PC-9 (cell line): ENCODE results near the gene BCL2L15. TPM values are rescaled to one million over a fixed set of nuclear protein-coding genes. Genes with fewer than 3 reads are reported as not detected.

ENCODE experiments used
- BruUV-seq: library from RNA; stranded (reverse); fragments of 400-500 nt; replicated peaks from 2 replicates; lab custom pipeline; 2021; lab: Mats Ljungman, UMichigan
- CTCF ChIA-PET: fragments of 300-600 bp; sonication (Branson Sonifier 250); formaldehyde crosslinking; loops from one replicate; lab custom pipeline; 2022; ENCODE audit warnings: antibody characterized with exemption; lab: Charles Lee
- POLR2A ChIA-PET: fragments of 300-600 bp; sonication (Branson Sonifier 250); formaldehyde crosslinking; loops from one replicate; lab custom pipeline; 2022; ENCODE audit warnings: antibody characterized with exemption; ENCODE audit not compliant: unreplicated experiment; lab: Charles Lee
- DNase-seq, 2 experiments: peaks; one replicate each; pipeline versions ENCODE4 v3.0.0 to v3.0.0-alpha.2; 2015 to 2022; ENCODE audit warnings: mixed read lengths in 1 of 2
- H2AFZ ChIP-seq: fragments of 200-600 bp; sonication (generic); 2 replicates; pipeline ENCODE4 v1.8.1; 2017; ENCODE audit warnings: antibody characterized with exemption
- H3F3A ChIP-seq: fragments of 200-600 bp; sonication (generic); 2 replicates; pipeline ENCODE4 v1.8.1; 2017; ENCODE audit warnings: antibody characterized with exemption, mild to moderate bottlenecking, low read depth; ENCODE audit not compliant: insufficient read depth
- H3K27ac ChIP-seq: fragments of 200-600 bp; sonication (generic); 2 replicates; pipeline ENCODE4 v1.6.1; 2016; ENCODE audit warnings: mixed run types
- H3K27me3 ChIP-seq: fragments of 200-600 bp; sonication (generic); 2 replicates; pipeline ENCODE4 v1.6.1; 2016; ENCODE audit warnings: low read depth, mixed run types; ENCODE audit not compliant: insufficient read depth
- H3K36me3 ChIP-seq: fragments of 200-600 bp; sonication (generic); 2 replicates; pipeline ENCODE4 v1.6.1; 2016; ENCODE audit warnings: low read depth, mixed run types
- H3K4me1 ChIP-seq: fragments of 200-600 bp; sonication (generic); replicated peaks from 2 replicates; pipeline ENCODE4 v1.6.1; 2016; ENCODE audit warnings: mixed run types; ENCODE audit not compliant: insufficient read depth
- H3K4me2 ChIP-seq: fragments of 200-600 bp; sonication (generic); 2 replicates; pipeline ENCODE4 v1.6.1; 2017; ENCODE audit warnings: mixed run types
- H3K4me3 ChIP-seq: fragments of 200-600 bp; sonication (generic); 2 replicates; pipeline ENCODE4 v1.6.1; 2016; ENCODE audit warnings: mixed run types
- H3K79me2 ChIP-seq: fragments of 200-600 bp; sonication (generic); 2 replicates; pipeline ENCODE4 v1.6.1; 2017; ENCODE audit warnings: low read depth, mixed run types
- H3K9me2 ChIP-seq: fragments of 200-600 bp; sonication (generic); 2 replicates; pipeline ENCODE4 v1.8.1; 2017; ENCODE audit warnings: mild to moderate bottlenecking; ENCODE audit not compliant: insufficient read depth
- H3K9me3 ChIP-seq: fragments of 200-600 bp; sonication (generic); 2 replicates; pipeline ENCODE4 v1.8.1; 2016; ENCODE audit warnings: low read depth; ENCODE audit not compliant: insufficient read depth
- H4K20me1 ChIP-seq: fragments of 200-600 bp; sonication (generic); 2 replicates; pipeline ENCODE4 v1.8.1; 2017; ENCODE audit not compliant: insufficient read depth
- EZH2 ChIP-seq: fragments of 200-600 bp; sonication (generic); IDR thresholded peaks from 2 replicates; pipeline ENCODE4 v1.8.0; 2017; ENCODE audit warnings: antibody characterized with exemption, low read depth
- intact Hi-C: fragments of 100-400 bp; cut with micrococcal nuclease; formaldehyde crosslinking; loops from one replicate; pipeline ENCODE4 v1.10.0; 2022; ENCODE audit not compliant: unreplicated experiment
- total RNA-seq: library from RNA; stranded (reverse); gene quantifications from 2 replicates; pipeline ENCODE4 v1.2.3, GENCODE V29; 2021
- TF ChIP-seq, protein P1 (sequence below): fragments of 200-600 bp; sonication (generic); conservative IDR thresholded peaks from 2 replicates; pipeline ENCODE4 v1.6.1; 2017; ENCODE audit warnings: mixed run types, antibody characterized with exemption, mild to moderate bottlenecking, moderate library complexity

The BCL2L15 gene
- total RNA-seq, 1 experiment from 2014 or later, result 0.15 TPM

DNA sequence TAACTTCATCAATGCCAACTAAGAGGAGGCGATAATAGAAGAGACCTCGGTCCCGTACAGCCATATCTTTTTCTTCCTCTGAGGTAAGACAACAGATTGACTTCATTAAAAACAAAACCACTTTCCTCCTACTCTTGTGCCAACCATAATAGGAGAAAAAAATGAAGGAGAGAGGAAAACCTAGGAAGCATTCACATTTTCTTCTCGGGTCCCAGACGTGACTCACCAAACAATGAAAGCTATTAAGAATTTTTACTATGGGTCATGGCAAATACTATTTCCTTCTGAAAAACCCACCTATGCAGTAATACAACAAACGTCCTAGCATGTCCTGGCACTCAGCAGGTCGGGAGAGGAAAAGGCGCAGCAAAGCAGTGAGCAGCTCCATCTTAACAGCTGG lies 8.6 kb upstream of the BCL2L15 start:
- no peak overlapping the region for H3K27ac ChIP-seq
- no peak for DNase-seq
- H2AFZ ChIP-seq, result no peak overlapping the region
- H3K4me2 ChIP-seq, result no peak overlapping the region
- H3K36me3 ChIP-seq, result no peaks in the 10 kb centered on the region; the same call in 1 of the 2 replicates
- no peaks in the 10 kb centered on the region for H3K9me3 ChIP-seq
- no TSS peak for BruUV-seq
- H3K4me3 ChIP-seq, result no peak overlapping the region
- no peaks in the 10 kb centered on the region for H3K9me2 ChIP-seq
- H4K20me1 ChIP-seq, result no peaks in the 10 kb centered on the region
- 0 out of 2 replicates have a peak, but pooled peaks cover 5% of the 10 kb centered on the region for H3F3A ChIP-seq
- TF ChIP-seq, protein P1, sequence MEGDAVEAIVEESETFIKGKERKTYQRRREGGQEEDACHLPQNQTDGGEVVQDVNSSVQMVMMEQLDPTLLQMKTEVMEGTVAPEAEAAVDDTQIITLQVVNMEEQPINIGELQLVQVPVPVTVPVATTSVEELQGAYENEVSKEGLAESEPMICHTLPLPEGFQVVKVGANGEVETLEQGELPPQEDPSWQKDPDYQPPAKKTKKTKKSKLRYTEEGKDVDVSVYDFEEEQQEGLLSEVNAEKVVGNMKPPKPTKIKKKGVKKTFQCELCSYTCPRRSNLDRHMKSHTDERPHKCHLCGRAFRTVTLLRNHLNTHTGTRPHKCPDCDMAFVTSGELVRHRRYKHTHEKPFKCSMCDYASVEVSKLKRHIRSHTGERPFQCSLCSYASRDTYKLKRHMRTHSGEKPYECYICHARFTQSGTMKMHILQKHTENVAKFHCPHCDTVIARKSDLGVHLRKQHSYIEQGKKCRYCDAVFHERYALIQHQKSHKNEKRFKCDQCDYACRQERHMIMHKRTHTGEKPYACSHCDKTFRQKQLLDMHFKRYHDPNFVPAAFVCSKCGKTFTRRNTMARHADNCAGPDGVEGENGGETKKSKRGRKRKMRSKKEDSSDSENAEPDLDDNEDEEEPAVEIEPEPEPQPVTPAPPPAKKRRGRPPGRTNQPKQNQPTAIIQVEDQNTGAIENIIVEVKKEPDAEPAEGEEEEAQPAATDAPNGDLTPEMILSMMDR, result no peak
- no peak for TF ChIP-seq EZH2
- H3K4me1 ChIP-seq, result no peaks in the 10 kb centered on the region
- H3K27me3 ChIP-seq, result no peaks in the 10 kb centered on the region
- ChIA-PET POLR2A (no interaction called here), CTCF (no interaction called here)
- intact Hi-C loops, result no loop called here
- H3K79me2 ChIP-seq, result no peaks in the 10 kb centered on the region

DNA sequence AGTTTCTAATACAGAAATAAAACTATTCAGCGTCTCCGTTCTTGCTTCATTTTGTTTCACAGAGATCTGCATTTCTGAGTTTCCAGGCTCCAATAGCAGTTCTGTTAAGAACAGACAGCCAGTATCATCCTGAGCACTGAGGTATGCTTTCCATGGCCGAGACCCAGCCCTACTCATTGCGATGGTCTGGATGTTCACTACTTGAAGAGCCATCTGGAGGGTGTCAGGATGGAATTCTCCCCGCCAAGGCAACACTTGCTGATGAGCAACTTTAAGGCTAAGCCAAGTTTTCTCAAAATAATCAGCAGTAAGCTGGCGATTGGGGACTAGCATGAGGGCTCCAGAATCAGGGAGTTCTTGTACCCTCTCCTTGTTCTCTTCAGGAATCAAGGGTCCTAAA lies 7.7 kb upstream of the BCL2L15 start:
- DNase-seq, result no peak
- intact Hi-C loops, result no loop called here
- no peaks in the 10 kb centered on the region for H4K20me1 ChIP-seq
- no TSS peak for BruUV-seq
- CTCF ChIA-PET, result no interaction called here
- no peaks in the 10 kb centered on the region for H3K9me2 ChIP-seq
- POLR2A ChIA-PET, result no interaction called here
- 0 out of 2 replicates have a peak, but pooled peaks cover 5% of the 10 kb centered on the region for H3F3A ChIP-seq
- no peak for TF ChIP-seq EZH2
- TF ChIP-seq, protein P1, result no peak
- H2AFZ ChIP-seq, result no peak overlapping the region
- H3K27me3 ChIP-seq, result no peaks in the 10 kb centered on the region
- no peaks in the 10 kb centered on the region for H3K4me1 ChIP-seq
- H3K9me3 ChIP-seq, result no peaks in the 10 kb centered on the region
- no peaks in the 10 kb centered on the region for H3K79me2 ChIP-seq
- H3K27ac ChIP-seq, result no peak overlapping the region
- no peak overlapping the region for H3K4me2 ChIP-seq
- H3K4me3 ChIP-seq, result no peak overlapping the region
- no peaks in the 10 kb centered on the region; the same call in 1 of the 2 replicates for H3K36me3 ChIP-seq

DNA sequence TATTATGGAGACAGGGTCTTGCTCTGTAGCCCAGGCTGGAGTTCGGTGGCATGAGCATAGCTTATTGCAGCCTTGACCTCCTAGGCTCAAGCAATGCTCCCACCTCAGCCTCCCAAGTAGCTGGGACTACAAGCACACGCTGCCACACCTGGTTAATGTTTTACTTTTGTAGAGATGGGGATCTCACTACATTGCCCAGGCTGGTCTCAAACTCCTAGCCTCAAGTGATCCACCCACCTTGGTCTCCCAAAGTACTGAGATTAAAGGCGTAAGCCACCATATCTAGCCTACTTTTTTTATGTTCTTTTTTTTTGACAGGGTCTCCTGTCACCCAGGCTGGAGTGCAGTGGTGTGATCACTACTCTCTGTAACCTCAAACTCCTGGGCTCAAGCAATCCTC lies 5.9 kb upstream of the BCL2L15 start:
- Histone ChIP-seq H3K4me2 (no peak overlapping the region), H3K4me3 (no peak overlapping the region), H3K27me3 (no peaks in the 10 kb centered on the region), H3K79me2 (no peaks in the 10 kb centered on the region), H3K9me2 (no peaks in the 10 kb centered on the region), H2AFZ (no peak overlapping the region), H3K27ac (no peak overlapping the region), H3K36me3 (no peaks in the 10 kb centered on the region; the same call in 1 of the 2 replicates), H3K9me3 (no peaks in the 10 kb centered on the region), H4K20me1 (no peaks in the 10 kb centered on the region), H3F3A (0 out of 2 replicates have a peak, but pooled peaks cover 5% of the 10 kb centered on the region), H3K4me1 (no peaks in the 10 kb centered on the region)
- intact Hi-C loops, result no loop called here
- no TSS peak for BruUV-seq
- no peak for DNase-seq
- CTCF ChIA-PET, result no interaction called here
- POLR2A ChIA-PET, result interaction anchor here (0.5 kb wide), 1 partner anchor 201 kb away, joined by 5 read pairs; no protein-coding TSS in a partner anchor
- no peak for TF ChIP-seq EZH2
- TF ChIP-seq, protein P1, result no peak
